Activated CD4-positive, alpha-beta T cell treated with anti-CD3 and anti-CD28 coated beads, Interleukin-10, Interleukin-2, amounts not matched to agents 100 ng/mL and 50 ng/mL, durations not matched to agents 16 hours and 8 hours (primary cell): Measurements from ENCODE around the gene BMP8B.
"Not testable (repeated sequence)": the region's sequence is repeated elsewhere in the genome, so short reads cannot be mapped to it uniquely, and the experiment has no call there.

Experiments used
- DNase-seq: peaks from one replicate; pipeline ENCODE4 v3.0.0-alpha.2; 2020

BMP8B gene

GRCh38 chr1:39788758-39789570 lies at the start of gene BMP8B:
TSS of gene BMP8B (minus strand) at chr1:39788865. CDS start at chr1:39788485, 380 bp downstream.
- DNase-seq: peak; percentile 59

GRCh38 chr1:39836595-39837110 lies 48.0 kb upstream of the BMP8B start:
- DNase-seq: no peak

GRCh38 chr1:39835935-39836594 lies 47.4 kb upstream of the BMP8B start:
- DNase-seq: no peak

GRCh38 chr1:39835110-39835509 lies 46.4 kb upstream of the BMP8B start:
- no peak for DNase-seq

GRCh38 chr1:39833621-39834385 lies 45.1 kb upstream of the BMP8B start:
- DNase-seq: no peak

GRCh38 chr1:39833121-39833520 lies 44.5 kb upstream of the BMP8B start:
- no peak for DNase-seq

- no peak for DNase-seq
Observed at GRCh38 chr1:39832294-39832693, 43.6 kb upstream of the BMP8B start.

GRCh38 chr1:39829791-39830533 lies 41.3 kb upstream of the BMP8B start:
- no peak for DNase-seq

- no peak for DNase-seq
Observed at GRCh38 chr1:39828734-39829133, 40.1 kb upstream of the BMP8B start.

- not testable (repeated sequence) for DNase-seq
Observed at GRCh38 chr1:39828255-39828654, 39.6 kb upstream of the BMP8B start.

GRCh38 chr1:39827201-39827600 lies 38.5 kb upstream of the BMP8B start:
- no peak for DNase-seq

GRCh38 chr1:39826583-39826982 lies 37.9 kb upstream of the BMP8B start:
- DNase-seq: no peak

- DNase-seq: no peak
Observed at GRCh38 chr1:39825432-39825941, 36.8 kb upstream of the BMP8B start.

GRCh38 chr1:39823450-39823849 lies 34.8 kb upstream of the BMP8B start:
- DNase-seq: not testable (repeated sequence)

GRCh38 chr1:39822146-39822545 lies 33.5 kb upstream of the BMP8B start:
- no peak for DNase-seq

GRCh38 chr1:39819091-39819812 lies 30.6 kb upstream of the BMP8B start:
- no peak for DNase-seq

- DNase-seq: no peak
Observed at GRCh38 chr1:39818482-39818881, 29.8 kb upstream of the BMP8B start.

- DNase-seq: peak; percentile 61
Observed at GRCh38 chr1:39817091-39817932, 28.6 kb upstream of the BMP8B start.

GRCh38 chr1:39816415-39817090 lies 27.9 kb upstream of the BMP8B start:
- peak; percentile 60 for DNase-seq

GRCh38 chr1:39812913-39813312 lies 24.2 kb upstream of the BMP8B start:
- no peak for DNase-seq
